ENCODE data around the gene SNHG17.
A peak's percentile ranks its signal among the peaks of the same experiment; 100 is the strongest.

The SNHG17 gene

GRCh38 chr20:38434770-38435554 is at the start of gene SNHG17:
Gene SNHG17, minus strand, starts transcription at chr20:38435328.
- TF ChIP-seq CTCF (IDR thresholded peaks at IDR 0.05; ENCODE audit: unreplicated experiment in 3 of 3) = peak; percentile 100
- peak within 1 kb of the TSS; percentile 94 to 99 (median 97) for H3K4me3 Mint-ChIP-seq
- peaks cover 40% of the 10 kb centered on the region for H3K36me3 Mint-ChIP-seq (ENCODE audit: low read depth)
- H3K27me3 Mint-ChIP-seq (ENCODE audit: low read depth) = peaks cover 6% of the 10 kb centered on the region
- peak within 1 kb of the TSS; percentile 87 to 96 (median 95) for H3K27ac Mint-ChIP-seq
- peaks cover 16% of the 10 kb centered on the region for H3K4me1 Mint-ChIP-seq
- peaks cover 3% of the 10 kb centered on the region for H3K9me3 Mint-ChIP-seq

GRCh38 chr20:38479596-38479995 is 44.5 kb upstream of the SNHG17 start:
- Mint-ChIP-seq H3K27ac (no peak overlapping the region), H3K4me1 (peaks cover 12% of the 10 kb centered on the region), H3K27me3 (ENCODE audit: low read depth) (no peaks in the 10 kb centered on the region), H3K36me3 (ENCODE audit: low read depth) (peaks cover 7% of the 10 kb centered on the region), H3K4me3 (no peak overlapping the region), H3K9me3 (no peaks in the 10 kb centered on the region)
- no peak for TF ChIP-seq CTCF (IDR thresholded peaks at IDR 0.05; ENCODE audit: unreplicated experiment in 3 of 3)

- Mint-ChIP-seq H3K9me3 (no peaks in the 10 kb centered on the region), H3K4me3 (no peak overlapping the region), H3K36me3 (ENCODE audit: low read depth) (peaks cover 9% of the 10 kb centered on the region), H3K4me1 (peaks cover 20% of the 10 kb centered on the region), H3K27ac (no peak overlapping the region), H3K27me3 (ENCODE audit: low read depth) (no peaks in the 10 kb centered on the region)
- no peak for TF ChIP-seq CTCF (IDR thresholded peaks at IDR 0.05; ENCODE audit: unreplicated experiment in 3 of 3)
Measured at GRCh38 chr20:38477747-38478146, 42.6 kb upstream of the SNHG17 start.

GRCh38 chr20:38473367-38473795 is 38.3 kb upstream of the SNHG17 start:
- Mint-ChIP-seq H3K36me3 (ENCODE audit: low read depth) (peaks cover 3% of the 10 kb centered on the region), H3K27me3 (ENCODE audit: low read depth) (peaks cover 8% of the 10 kb centered on the region), H3K4me1 (peaks cover 23% of the 10 kb centered on the region), H3K4me3 (peak overlapping the region; percentile 85 to 89 (median 85)), H3K27ac (peak overlapping the region in 2 of 3 experiments; percentile 45 to 69), H3K9me3 (no peaks in the 10 kb centered on the region)
- TF ChIP-seq CTCF (IDR thresholded peaks at IDR 0.05; ENCODE audit: unreplicated experiment in 3 of 3) = no peak

GRCh38 chr20:38472513-38473366 is 37.6 kb upstream of the SNHG17 start, which contains the start of gene RALGAPB:
Gene RALGAPB, plus strand, starts transcription at chr20:38472843. Its CDS starts 15,590 bp downstream, at chr20:38488433.
- peak in 2 of 3 experiments; percentile 37 to 57 for TF ChIP-seq CTCF (IDR thresholded peaks at IDR 0.05; ENCODE audit: unreplicated experiment in 3 of 3)
- H3K9me3 Mint-ChIP-seq = no peaks in the 10 kb centered on the region
- peak within 1 kb of the TSS; percentile 82 to 91 (median 87) for H3K27ac Mint-ChIP-seq
- peak within 1 kb of the TSS; percentile 85 to 89 (median 86) for H3K4me3 Mint-ChIP-seq
- peaks cover 23% of the 10 kb centered on the region for H3K4me1 Mint-ChIP-seq
- peaks cover 3% of the 10 kb centered on the region for H3K36me3 Mint-ChIP-seq (ENCODE audit: low read depth)
- peaks cover 8% of the 10 kb centered on the region for H3K27me3 Mint-ChIP-seq (ENCODE audit: low read depth)

Data from nephron (organoid).